Bronchial epithelial cell (primary cell): ENCODE data around the gene AMMECR1. TPM values are rescaled to one million over a fixed set of nuclear protein-coding genes. Genes with fewer than 3 reads are reported as not detected.
A peak's percentile ranks its signal among the peaks of the same experiment; 100 is the strongest.

ENCODE experiments used
- DNase-seq: peaks from one replicate; pipeline ENCODE4 v3.0.0-alpha.2; 2010; ENCODE audit warnings: low read depth
- FAIRE-seq: peaks from 2 replicates; lab custom pipeline; 2011; peaks lifted over from hg19 to GRCh38; lab: Jason Lieb, UNC
- H3K27me3 ChIP-seq: 2 replicates; pipeline ENCODE4 v1.5.1; 2011; ENCODE audit warnings: low read length; ENCODE audit not compliant: control insufficient read depth, insufficient read depth
- H3K36me3 ChIP-seq: 2 replicates; pipeline ENCODE4 v1.5.1; 2011; ENCODE audit warnings: low read length; ENCODE audit not compliant: control insufficient read depth, insufficient read depth
- H3K4me3 ChIP-seq: 2 replicates; pipeline ENCODE4 v1.5.1; 2011; ENCODE audit warnings: mild to moderate bottlenecking, low read depth, low read length, control low read depth
- CTCF ChIP-seq: IDR thresholded peaks from 2 replicates; pipeline ENCODE4 v1.5.1; 2011; ENCODE audit warnings: mild to moderate bottlenecking, moderate library complexity, low read length, control low read depth, inconsistent platforms; ENCODE audit not compliant: insufficient read depth, severe bottlenecking
- total RNA-seq: library from RNA; depleted of rRNA; stranded (reverse); fragments of >200 nt; gene quantifications from 2 replicates; pipeline ENCODE4 v1.2.1, GENCODE V29; 2014

The AMMECR1 gene
- total RNA-seq, 1 donor from 2014 or later, result 19.0 TPM

GRCh38 chrX:110153244-110153643 is 164.6 kb downstream of the AMMECR1 start:
- H3K27me3 ChIP-seq, result no peaks in the 10 kb centered on the region
- FAIRE-seq, result no peak
- H3K4me3 ChIP-seq, result no peak overlapping the region
- no peaks in the 10 kb centered on the region for H3K36me3 ChIP-seq
- TF ChIP-seq CTCF, result no peak
- no peak for DNase-seq

- Histone ChIP-seq H3K4me3 (no peak overlapping the region), H3K27me3 (no peaks in the 10 kb centered on the region), H3K36me3 (no peaks in the 10 kb centered on the region)
- FAIRE-seq (no peak), DNase-seq (peak; percentile 40)
- peak; percentile 54 for TF ChIP-seq CTCF
These were observed 171.4 kb downstream of the AMMECR1 start for GRCh38 chrX:110146521-110146920.

- FAIRE-seq, result no peak
- H3K4me3 ChIP-seq, result no peak overlapping the region
- peak; percentile 39 for TF ChIP-seq CTCF
- no peaks in the 10 kb centered on the region for H3K27me3 ChIP-seq
- DNase-seq, result no peak
- no peaks in the 10 kb centered on the region for H3K36me3 ChIP-seq
These were observed 172.0 kb downstream of the AMMECR1 start for GRCh38 chrX:110145854-110146253.

GRCh38 chrX:110145311-110145710 is 172.6 kb downstream of the AMMECR1 start:
- Histone ChIP-seq H3K4me3 (no peak overlapping the region), H3K27me3 (no peaks in the 10 kb centered on the region), H3K36me3 (no peaks in the 10 kb centered on the region)
- TF ChIP-seq CTCF, result no peak
- DNase-seq (no peak), FAIRE-seq (no peak)

Other genes starting within 250 kb of the AMMECR1 start
- gene RTL9, start 40.8 kb upstream of the AMMECR1 start, total RNA-seq, result not detected in 2 replicates